NCI-H446 (cell line): ENCODE measurements around the gene CDK7.

Source experiments
- DNase-seq, 2 experiments: peaks; one replicate each; lab custom pipeline; 2025; lab: John Stamatoyannopoulos, UW

The CDK7 gene

DNA sequence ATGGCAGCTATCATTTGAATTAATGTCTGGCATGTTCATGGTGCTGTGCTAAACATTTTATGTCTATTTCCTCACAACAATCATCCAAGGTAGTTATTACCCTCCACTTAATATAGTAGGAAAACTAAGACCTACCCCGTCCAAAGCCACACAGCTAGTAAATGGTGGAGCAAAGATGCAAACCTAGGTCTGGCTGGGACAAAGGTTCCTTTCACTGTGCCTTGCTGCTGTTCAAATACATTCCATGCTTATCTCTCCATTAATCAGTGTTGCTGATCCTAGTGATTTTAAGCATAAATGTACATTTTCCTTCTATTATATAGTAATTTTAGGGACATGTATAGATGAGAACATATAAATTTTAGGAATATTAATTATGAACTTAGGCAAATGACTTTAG, 59.2 kb downstream of the CDK7 start:
- no peak for DNase-seq

DNA sequence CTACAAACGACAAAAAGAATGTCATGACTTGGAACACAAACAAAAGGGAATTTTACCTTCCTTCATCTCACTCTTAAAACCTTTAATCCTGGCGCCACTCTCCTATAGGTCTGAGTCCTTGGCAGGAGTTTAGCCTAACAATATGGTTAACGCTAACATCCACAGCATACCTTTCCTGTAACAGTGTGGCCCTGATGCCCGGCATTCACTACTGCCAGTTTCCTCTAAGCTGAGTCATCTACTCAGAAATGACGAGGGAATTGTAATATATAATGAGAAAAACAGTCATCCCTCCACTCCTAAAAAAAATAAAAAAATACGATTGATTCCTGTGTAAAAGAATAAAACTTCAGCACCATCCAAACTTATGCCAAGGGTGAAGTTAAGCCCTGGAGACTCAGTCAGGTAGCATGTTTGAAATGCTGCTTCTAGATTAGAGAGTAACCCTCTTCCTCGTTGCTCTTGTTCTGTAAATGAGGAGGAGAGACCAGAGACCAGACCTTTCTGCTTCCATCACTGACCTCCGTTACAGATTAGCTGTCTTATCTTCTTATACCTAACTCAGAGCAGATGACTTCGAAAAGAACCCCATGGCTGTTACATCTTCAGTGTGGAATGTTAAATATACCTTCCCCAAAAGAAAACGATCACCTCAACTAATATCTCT, 60.5 kb downstream of the CDK7 start:
- DNase-seq: no peak

DNA sequence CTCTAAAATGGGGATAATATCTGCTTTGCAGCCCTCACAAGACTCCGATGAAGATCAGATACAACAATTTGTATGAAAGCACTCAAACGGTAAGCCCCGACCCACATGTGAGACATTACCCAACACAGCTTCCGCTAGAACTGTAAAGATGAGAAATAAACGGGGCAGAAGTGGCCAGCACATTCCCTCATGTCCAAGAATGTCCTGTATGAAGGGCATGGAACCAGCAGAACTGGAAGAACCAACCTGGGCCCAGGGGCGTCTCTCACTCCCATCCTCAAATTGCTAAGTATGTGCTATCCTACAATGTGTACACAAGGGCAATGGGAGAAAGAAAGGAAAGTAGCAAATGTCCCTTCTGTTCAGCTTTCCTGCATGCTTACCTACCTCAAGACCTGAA, 64.9 kb downstream of the CDK7 start:
- DNase-seq: no peak

DNA sequence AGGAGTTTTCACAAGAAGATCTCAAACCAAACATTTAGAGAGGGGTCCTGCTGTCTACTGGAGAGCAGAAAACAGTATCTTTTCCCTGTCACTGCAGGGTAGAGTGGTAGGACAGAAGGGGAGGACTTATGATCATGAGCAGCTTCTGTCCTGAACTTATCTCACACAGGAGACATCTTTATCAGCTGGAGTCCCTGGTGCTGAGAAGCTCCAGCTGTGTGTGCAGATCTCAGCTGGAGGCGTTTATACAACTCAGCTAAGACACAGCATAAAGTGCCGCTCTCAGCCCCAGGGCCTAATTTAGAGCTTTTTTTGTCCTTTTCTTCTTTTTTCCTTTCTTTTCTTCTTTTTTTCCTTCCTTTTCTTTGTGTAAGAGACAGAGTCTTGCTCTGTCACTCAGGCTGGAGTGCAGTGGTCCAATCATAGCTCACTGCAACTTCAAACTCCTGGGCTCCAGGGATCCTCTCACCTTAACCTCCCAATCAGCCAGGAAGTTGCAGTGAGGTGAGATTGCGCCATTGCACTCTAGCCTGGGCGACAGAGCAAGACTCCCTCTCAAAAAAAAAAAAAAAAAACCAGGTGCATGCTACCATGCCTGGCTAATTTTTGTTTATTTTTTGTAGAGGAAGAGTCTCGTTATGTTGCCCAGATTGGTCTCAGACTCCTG, 66.0 kb downstream of the CDK7 start:
- DNase-seq: no peak

DNA sequence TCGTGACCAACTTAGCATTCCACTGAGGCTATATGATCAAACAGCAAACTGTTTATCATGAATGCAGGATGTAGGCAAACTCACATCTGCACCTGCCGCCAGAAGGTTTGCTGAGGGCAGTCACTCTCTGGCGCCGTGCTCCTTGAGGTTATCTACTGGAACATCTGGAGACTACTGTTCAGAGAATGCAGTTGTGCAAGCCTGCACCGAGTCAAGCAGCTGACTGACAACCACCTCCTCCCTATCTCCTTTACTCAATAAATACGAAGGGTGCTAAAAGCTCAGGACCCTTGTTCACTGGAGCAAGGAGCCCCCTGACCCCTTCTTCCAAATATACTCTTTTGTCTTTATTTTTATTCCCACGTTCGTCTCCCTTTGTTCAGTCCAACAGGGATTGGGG, 70.8 kb downstream of the CDK7 start:
- DNase-seq: no peak

DNA sequence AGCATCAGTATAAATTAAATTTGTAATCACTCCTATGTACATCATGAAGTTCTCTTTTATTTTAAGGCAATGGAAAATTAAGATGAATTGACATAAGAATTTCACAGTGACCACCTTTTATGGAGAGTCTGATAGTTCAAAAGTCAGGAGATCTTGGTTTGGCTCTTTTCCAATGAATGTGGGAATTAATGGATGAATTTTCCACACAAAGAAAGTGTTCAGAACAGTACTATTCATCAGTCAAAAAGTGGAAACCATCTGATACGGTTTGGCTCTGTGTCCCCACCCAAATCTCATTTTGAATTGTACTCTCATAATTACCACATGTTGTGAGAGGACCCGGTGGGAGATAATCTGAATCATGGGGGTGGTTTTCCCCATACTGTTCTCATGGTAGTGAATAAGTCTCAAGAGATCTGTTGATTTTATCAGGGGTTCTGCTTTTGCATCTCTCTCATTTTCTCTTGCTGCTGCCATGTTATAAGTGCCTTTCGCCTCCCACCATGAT, 73.4 kb downstream of the CDK7 start:
- DNase-seq: no peak

DNA sequence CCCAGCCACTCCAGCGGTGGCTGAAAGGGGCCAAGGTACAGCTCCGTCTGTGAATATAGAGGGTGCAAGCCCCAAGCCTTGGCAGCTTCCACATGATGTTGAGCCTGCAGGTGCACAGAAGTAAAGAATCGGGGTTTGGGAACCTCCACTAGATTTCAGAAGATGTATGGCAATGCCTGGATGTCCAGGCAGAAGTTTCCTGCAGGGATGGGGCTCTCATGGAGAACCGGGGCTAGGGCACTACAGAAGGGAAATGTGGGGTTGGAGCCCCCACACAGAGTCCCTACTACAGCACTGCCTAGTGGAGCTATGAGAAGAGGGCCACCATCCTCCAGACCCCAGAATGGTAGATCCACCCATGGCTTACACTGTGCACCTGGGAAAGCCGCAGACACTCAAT, 74.7 kb downstream of the CDK7 start:
- DNase-seq: no peak

DNA sequence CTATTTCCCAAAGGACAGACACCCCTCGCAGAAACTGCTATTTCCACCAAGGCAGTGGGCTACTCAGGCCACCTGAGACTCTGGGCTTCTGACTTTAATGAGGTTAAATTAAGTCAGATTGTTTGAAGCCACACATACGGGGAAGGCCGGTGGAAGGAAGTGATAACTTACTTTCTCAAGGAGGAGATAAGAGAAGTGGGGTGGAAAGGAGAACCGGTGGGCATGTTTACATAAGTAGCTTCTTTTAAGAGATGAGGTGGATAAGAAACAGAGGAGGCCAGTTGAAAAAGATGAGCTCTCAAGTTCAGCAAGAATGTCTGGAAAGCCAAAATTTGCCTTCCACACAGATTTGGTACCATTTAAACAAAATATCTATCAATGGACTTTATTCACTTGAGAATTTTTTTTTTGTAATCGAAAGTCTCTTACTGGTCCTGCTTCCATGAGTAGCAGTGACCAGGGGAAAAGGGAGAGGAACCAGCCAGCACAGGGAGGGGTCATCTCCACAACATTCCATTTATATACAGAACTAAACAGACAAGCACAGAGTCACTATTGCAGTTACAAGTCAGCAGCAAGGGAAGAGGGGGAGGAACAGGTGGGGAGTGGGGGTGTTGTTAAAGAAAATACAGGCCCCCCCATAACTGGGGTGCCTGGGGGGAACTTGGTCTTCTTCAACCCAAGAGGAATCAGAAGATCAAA, 77.9 kb downstream of the CDK7 start:
- no peak for DNase-seq

DNA sequence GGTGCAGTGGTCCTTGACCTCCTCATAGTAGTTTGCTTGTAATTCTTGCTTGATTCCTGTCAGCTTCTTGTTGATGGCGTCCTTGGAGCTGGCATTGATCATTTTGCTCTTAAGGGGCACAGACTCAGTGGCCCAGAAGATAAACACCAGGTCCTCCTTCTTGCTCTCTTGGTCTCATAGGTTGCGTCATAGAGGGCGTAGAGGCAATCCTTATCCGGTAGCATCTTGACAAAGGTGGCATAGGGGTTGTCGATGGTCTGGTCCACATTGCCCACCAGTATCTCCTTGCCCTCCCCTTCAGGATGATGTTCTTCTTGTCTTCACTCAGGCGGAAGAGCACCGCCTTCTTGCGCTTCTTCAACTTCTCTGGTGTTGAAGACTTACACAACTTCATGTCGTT, 78.7 kb downstream of the CDK7 start:
- no peak for DNase-seq

DNA sequence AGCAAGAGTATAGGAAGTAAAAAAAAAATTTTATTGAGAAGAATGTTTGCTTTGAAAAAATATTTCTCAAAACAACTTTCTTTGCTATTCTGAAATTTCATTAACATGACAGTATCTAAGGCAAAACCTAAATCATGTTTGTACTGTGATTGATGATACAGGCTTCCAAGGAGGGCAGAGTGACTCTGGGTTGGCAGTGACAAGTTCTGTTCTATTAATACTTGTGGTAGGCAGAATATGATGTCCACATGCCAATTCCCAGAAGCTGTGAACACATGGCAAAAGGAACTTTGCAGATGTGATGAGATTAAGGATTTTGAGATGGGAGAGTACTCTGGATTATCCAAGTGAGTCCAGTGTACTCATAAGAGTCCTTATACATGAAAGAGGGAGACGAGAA, 81.3 kb downstream of the CDK7 start:
- DNase-seq: no peak

DNA sequence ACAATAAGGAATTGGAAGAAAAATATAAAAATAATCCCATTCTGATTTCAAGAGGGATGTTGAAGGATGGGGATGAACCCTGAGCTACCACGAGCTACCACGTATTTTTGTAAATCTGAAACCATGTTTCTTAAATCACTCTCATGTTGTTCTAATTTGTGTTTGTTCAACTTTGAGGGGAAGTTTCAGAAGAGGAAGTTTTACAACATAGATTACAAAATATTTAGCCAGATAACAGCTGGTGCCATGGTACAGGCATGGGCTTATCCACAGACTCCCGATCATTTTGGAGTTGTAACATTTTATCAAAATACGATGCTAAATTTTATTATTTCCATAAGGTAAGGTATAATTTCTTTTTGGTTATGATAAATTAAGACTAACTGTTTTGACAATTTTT, 82.7 kb downstream of the CDK7 start:
- DNase-seq: no peak

DNA sequence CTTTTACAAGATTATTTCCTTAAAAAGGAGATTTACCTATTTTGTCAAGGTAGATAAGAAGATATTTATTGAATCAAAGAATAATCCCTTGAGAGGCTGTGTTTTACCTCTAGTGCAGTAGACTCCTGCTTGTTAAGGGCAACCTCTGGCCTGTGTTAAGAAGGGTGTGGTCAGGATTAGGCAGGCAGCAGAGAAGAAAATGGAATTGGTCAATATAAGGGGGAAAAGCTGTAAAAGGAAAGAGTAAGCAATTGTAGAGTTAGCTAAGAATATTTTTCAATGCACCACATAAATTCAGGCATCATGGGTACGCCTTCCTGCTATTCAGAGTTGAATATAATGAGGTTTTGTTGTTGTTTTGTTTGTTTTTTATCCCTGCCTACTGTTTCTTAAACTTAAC, 91.7 kb downstream of the CDK7 start:
- no peak for DNase-seq
